Muscle of leg (tissue), 11 donors: ENCODE measurements around the gene LDLRAD3. TPM values are rescaled to one million over a fixed set of nuclear protein-coding genes. Genes with fewer than 3 reads are reported as not detected.

ENCODE experiments used
- DNase-seq: peaks from one replicate; pipeline ENCODE4 v3.0.0; 2013
- H3K27ac ChIP-seq: one replicate; pipeline ENCODE4 v1.5.1; 2013; ENCODE audit warnings: mild to moderate bottlenecking, low read length, control low read depth
- H3K27me3 ChIP-seq: one replicate; pipeline ENCODE4 v1.6.1; 2013; ENCODE audit warnings: low read length; ENCODE audit not compliant: control insufficient read depth, insufficient read depth
- H3K36me3 ChIP-seq: one replicate; pipeline ENCODE4 v1.6.1; 2013; ENCODE audit warnings: low read length; ENCODE audit not compliant: control insufficient read depth, insufficient read depth
- H3K4me1 ChIP-seq: one replicate; pipeline ENCODE4 v1.6.1; 2013; ENCODE audit warnings: low read length; ENCODE audit not compliant: control insufficient read depth, insufficient read depth
- H3K4me3 ChIP-seq: one replicate; pipeline ENCODE4 v1.5.1; 2013; ENCODE audit warnings: low read length, control low read depth
- H3K9me3 ChIP-seq: replicated peaks from 2 replicates; pipeline ENCODE4 v1.6.1; 2013; ENCODE audit warnings: low read depth, low read length; ENCODE audit not compliant: control insufficient read depth
- WGBS: methylation state at CpG from one replicate; pipeline ENCODE4 v1.1.5; 2013; ENCODE audit warnings: missing lambda C conversion rate; ENCODE audit not compliant: insufficient coverage; 5-methylcytosine and 5-hydroxymethylcytosine counted together
- polyA plus RNA-seq, 8 donors: library from polyadenylated mRNA; unstranded; fragments of 120-200 nt; gene quantifications; one replicate each; pipeline versions ENCODE4 v1.2.1 to v1.2.3, GENCODE V29; 2013; ENCODE audit warnings: inconsistent platforms in 1 of 8, low replicate concordance in 1 of 8; ENCODE audit not compliant: insufficient read length in 8 of 8, insufficient read depth in 1 of 8
- total RNA-seq: library from RNA; stranded (reverse); fragments of 120-200 nt; gene quantifications from one replicate; pipeline ENCODE4 v1.2.4, GENCODE V29; 2013

The LDLRAD3 gene
- total and polyA plus RNA-seq, 9 donors: 12.0 to 28.6 (median 20.9) TPM

GRCh38 chr11:35982061-35982460 is 38.2 kb downstream of the LDLRAD3 start:
- WGBS: 47% methylated on average over 4 of the region's 8 CpGs
- no peak for DNase-seq
- H3K27me3 ChIP-seq: no peaks in the 10 kb centered on the region
- H3K4me1 ChIP-seq: peaks cover 31% of the 10 kb centered on the region
- H3K4me3 ChIP-seq: no peak overlapping the region
- no peaks in the 10 kb centered on the region for H3K9me3 ChIP-seq
- no peaks in the 10 kb centered on the region for H3K36me3 ChIP-seq
- peak overlapping the region; percentile 78 for H3K27ac ChIP-seq

DNA sequence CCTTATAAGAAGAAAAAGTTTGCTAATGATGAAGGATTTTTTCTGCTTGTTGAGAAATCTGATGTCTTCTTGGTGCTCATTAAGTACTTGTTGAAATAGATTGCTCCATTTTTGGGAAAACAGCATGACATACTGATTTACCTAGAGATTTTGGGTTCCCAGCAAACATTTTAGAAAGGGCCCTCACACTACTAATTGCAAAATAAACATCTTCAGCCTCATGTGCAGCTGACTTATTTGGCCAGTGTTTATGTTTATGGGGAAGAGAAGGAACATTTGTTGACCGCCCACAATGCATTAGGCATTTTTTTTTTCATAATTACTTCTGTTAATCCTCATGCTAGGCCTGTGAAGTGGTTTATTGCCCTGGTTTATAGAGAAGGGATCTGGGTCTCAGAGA is 40.1 kb downstream of the LDLRAD3 start:
- H3K36me3 ChIP-seq: no peaks in the 10 kb centered on the region
- no peak overlapping the region for H3K27ac ChIP-seq
- H3K9me3 ChIP-seq: no peaks in the 10 kb centered on the region
- DNase-seq: no peak
- peaks cover 23% of the 10 kb centered on the region for H3K4me1 ChIP-seq
- WGBS: no CpG with 5 or more reads among the region's 1 CpG
- no peaks in the 10 kb centered on the region for H3K27me3 ChIP-seq
- no peak overlapping the region for H3K4me3 ChIP-seq

GRCh38 chr11:35986947-35987346 is 43.1 kb downstream of the LDLRAD3 start:
- no peaks in the 10 kb centered on the region for H3K27me3 ChIP-seq
- H3K27ac ChIP-seq: no peak overlapping the region
- H3K9me3 ChIP-seq: no peaks in the 10 kb centered on the region
- H3K36me3 ChIP-seq: no peaks in the 10 kb centered on the region
- no CpG with 5 or more reads among the region's 3 CpGs for whole genome bisulfite sequencing
- H3K4me1 ChIP-seq: peaks cover 19% of the 10 kb centered on the region
- no peak overlapping the region for H3K4me3 ChIP-seq
- no peak for DNase-seq

- DNase-seq: no peak
- Histone ChIP-seq H3K27me3 (no peaks in the 10 kb centered on the region), H3K9me3 (peaks cover 4% of the 10 kb centered on the region), H3K36me3 (no peaks in the 10 kb centered on the region), H3K4me1 (peaks cover 14% of the 10 kb centered on the region), H3K27ac (no peak overlapping the region), H3K4me3 (no peak overlapping the region)
- no CpG with 5 or more reads among the region's 2 CpGs for WGBS
Observed at GRCh38 chr11:35990170-35990569, 46.3 kb downstream of the LDLRAD3 start.

GRCh38 chr11:35990816-35991215 is 47.0 kb downstream of the LDLRAD3 start:
- Histone ChIP-seq H3K36me3 (no peaks in the 10 kb centered on the region), H3K27ac (no peak overlapping the region), H3K4me1 (peaks cover 14% of the 10 kb centered on the region), H3K9me3 (peaks cover 7% of the 10 kb centered on the region), H3K4me3 (no peak overlapping the region), H3K27me3 (no peaks in the 10 kb centered on the region)
- WGBS: no CpG with 5 or more reads among the region's 3 CpGs
- no peak for DNase-seq

GRCh38 chr11:35992548-35992947 is 48.7 kb downstream of the LDLRAD3 start:
- Histone ChIP-seq H3K36me3 (no peaks in the 10 kb centered on the region), H3K27ac (no peak overlapping the region)
- no peak for DNase-seq

GRCh38 chr11:35994421-35994820 is 50.6 kb downstream of the LDLRAD3 start:
- WGBS: 100% methylated on average over 2 of the region's 2 CpGs
- no peak overlapping the region for H3K4me3 ChIP-seq
- H3K9me3 ChIP-seq: peaks cover 7% of the 10 kb centered on the region
- no peaks in the 10 kb centered on the region for H3K27me3 ChIP-seq
- peaks cover 14% of the 10 kb centered on the region for H3K4me1 ChIP-seq
- H3K36me3 ChIP-seq: no peaks in the 10 kb centered on the region
- no peak overlapping the region for H3K27ac ChIP-seq
- no peak for DNase-seq

More at GRCh38 chr11:35992548-35992947, 48.7 kb downstream of the LDLRAD3 start:
- peaks cover 7% of the 10 kb centered on the region for H3K9me3 ChIP-seq
- H3K4me1 ChIP-seq: peaks cover 14% of the 10 kb centered on the region
- no peaks in the 10 kb centered on the region for H3K27me3 ChIP-seq
- H3K4me3 ChIP-seq: no peak overlapping the region

DNA sequence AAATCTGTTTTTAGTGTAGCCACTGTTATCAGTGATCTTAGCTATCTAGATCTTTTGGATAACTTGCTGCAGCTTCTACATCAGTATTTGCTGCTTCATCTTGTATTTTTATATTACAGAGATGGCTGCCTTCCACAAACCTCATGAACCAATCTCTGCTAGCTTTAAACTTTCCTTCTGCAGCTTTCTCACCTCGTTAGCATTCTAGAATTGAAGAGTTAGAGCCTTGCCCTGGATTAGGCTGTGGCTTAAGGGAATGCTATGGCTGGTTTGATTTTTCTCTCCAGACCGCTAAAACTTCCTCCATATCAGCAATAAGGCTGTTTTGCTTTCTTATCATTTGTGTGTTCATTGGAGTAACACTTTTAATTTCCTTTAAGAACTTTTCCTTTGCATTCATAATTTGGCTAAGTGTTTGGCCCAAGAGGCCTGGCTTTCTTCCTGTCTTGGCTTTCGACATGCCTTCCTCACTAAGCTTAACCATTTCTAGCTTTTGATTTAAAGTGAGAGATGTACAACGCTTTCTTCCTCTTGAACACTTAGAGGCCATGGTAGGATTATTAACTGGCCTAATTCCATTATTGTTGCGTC is 51.9 kb downstream of the LDLRAD3 start:
- peak overlapping the region; percentile 13 for H3K27ac ChIP-seq
- no peaks in the 10 kb centered on the region for H3K36me3 ChIP-seq
- H3K4me3 ChIP-seq: no peak overlapping the region
- H3K27me3 ChIP-seq: no peaks in the 10 kb centered on the region
- DNase-seq: peak; percentile 63
- peaks cover 7% of the 10 kb centered on the region for H3K9me3 ChIP-seq
- H3K4me1 ChIP-seq: peaks cover 14% of the 10 kb centered on the region
- no CpG with 5 or more reads among the region's 5 CpGs for WGBS

DNA sequence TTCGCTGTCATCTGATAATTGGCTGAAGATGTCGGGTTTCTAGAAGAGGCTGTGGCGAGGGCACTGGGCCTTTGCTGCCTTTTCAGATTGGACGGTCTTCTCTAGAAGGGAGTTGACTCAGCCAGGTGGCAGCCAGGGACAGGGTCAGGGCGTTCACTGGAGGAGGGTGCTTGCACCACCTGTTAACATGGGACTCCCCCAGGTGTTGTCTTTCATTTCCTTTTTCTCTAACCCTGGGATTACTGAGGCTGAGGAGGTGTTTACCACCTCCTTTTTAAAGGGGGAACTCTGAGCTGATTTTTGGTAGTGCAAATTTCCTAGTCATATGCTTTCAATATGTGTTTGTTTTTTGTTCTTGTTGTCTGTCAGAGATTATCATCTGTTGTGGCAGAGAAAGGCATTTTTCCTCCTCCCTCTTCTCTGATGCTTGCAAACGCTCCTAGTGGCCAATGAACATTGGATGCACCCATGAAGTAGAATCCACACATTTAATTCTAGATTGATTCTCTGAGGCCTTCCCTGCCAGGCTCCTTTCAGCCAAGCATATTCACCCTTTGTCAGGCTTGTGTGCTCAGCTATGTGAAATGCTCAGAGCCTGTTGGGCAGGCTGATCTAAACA is 54.1 kb downstream of the LDLRAD3 start:
- Histone ChIP-seq H3K4me3 (no peak overlapping the region), H3K27me3 (no peaks in the 10 kb centered on the region), H3K27ac (no peak overlapping the region), H3K4me1 (peaks cover 11% of the 10 kb centered on the region), H3K9me3 (peaks cover 7% of the 10 kb centered on the region), H3K36me3 (no peaks in the 10 kb centered on the region)
- 96% methylated on average over 4 of the region's 6 CpGs for WGBS
- DNase-seq: no peak

DNA sequence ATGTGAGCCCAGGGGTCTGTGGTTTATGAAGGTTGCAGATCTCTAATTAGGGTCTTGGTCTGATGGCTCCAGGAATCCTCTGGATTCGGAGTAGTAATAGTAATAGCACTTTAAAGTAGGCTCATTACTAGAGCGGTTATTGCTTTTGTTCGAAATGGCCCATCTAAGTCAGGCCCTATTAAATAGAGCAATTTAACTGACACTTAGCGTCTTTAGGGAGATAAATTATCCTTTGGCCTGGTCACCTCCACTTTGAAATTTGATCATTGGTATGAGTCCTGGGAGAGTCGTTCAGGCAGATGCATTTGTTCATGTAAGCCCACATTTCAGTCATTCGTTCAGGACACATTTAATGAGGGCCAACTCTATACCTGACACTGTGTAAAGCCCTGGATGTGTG is 54.8 kb downstream of the LDLRAD3 start:
- H3K4me3 ChIP-seq: no peak overlapping the region
- H3K27ac ChIP-seq: no peak overlapping the region
- H3K4me1 ChIP-seq: peaks cover 11% of the 10 kb centered on the region
- DNase-seq: no peak
- peaks cover 7% of the 10 kb centered on the region for H3K9me3 ChIP-seq
- H3K36me3 ChIP-seq: no peaks in the 10 kb centered on the region
- H3K27me3 ChIP-seq: no peaks in the 10 kb centered on the region
- WGBS: 38% methylated on average over 2 of the region's 6 CpGs
